GM18505 (cell line): ENCODE data around the gene PIK3C2G.

Source experiments
- ATAC-seq: cut with Tn5 transposase; IDR thresholded peaks from one replicate; pipeline ENCODE4 v1.9.1; 2021; ENCODE audit not compliant: unreplicated experiment
- POLR2A ChIP-seq: IDR thresholded peaks from 4 replicates; pipeline ENCODE4 v1.6.1; 2011; ENCODE audit warnings: borderline replicate concordance; ENCODE audit not compliant: insufficient read depth, insufficient read length; ENCODE audit errors: extremely low read depth

Gene PIK3C2G

GRCh38 chr12:18340186-18340585 lies 78.9 kb downstream of the PIK3C2G start:
- TF ChIP-seq POLR2A, result no peak
- ATAC-seq, result no peak

- TF ChIP-seq POLR2A, result no peak
- ATAC-seq, result no peak
These were observed 79.5 kb downstream of the PIK3C2G start for GRCh38 chr12:18340786-18341185.

GRCh38 chr12:18343708-18344107 lies 82.4 kb downstream of the PIK3C2G start:
- ATAC-seq, result no peak
- no peak for TF ChIP-seq POLR2A

GRCh38 chr12:18345021-18345735 lies 83.9 kb downstream of the PIK3C2G start:
- no peak for ATAC-seq
- TF ChIP-seq POLR2A, result no peak

- TF ChIP-seq POLR2A, result no peak
- no peak for ATAC-seq
These were observed 91.0 kb downstream of the PIK3C2G start for GRCh38 chr12:18352312-18352711.

- no peak for ATAC-seq
- no peak for TF ChIP-seq POLR2A
These were observed 94.1 kb downstream of the PIK3C2G start for GRCh38 chr12:18355429-18355828.

- no peak for TF ChIP-seq POLR2A
- no peak for ATAC-seq
These were observed 96.8 kb downstream of the PIK3C2G start for GRCh38 chr12:18358077-18358476.

- no peak for ATAC-seq
- no peak for TF ChIP-seq POLR2A
These were observed 97.6 kb downstream of the PIK3C2G start for GRCh38 chr12:18358930-18359329.

- no peak for TF ChIP-seq POLR2A
- no peak for ATAC-seq
These were observed 100.1 kb downstream of the PIK3C2G start for GRCh38 chr12:18361433-18361832.

GRCh38 chr12:18363321-18363720 lies 102.0 kb downstream of the PIK3C2G start:
- no peak for ATAC-seq
- no peak for TF ChIP-seq POLR2A

- no peak for TF ChIP-seq POLR2A
- no peak for ATAC-seq
These were observed 107.3 kb downstream of the PIK3C2G start for GRCh38 chr12:18368594-18368993.

- TF ChIP-seq POLR2A, result no peak
- no peak for ATAC-seq
These were observed 111.9 kb downstream of the PIK3C2G start for GRCh38 chr12:18373181-18373580.

GRCh38 chr12:18375131-18375530 lies 113.8 kb downstream of the PIK3C2G start:
- TF ChIP-seq POLR2A, result no peak
- ATAC-seq, result no peak

- no peak for TF ChIP-seq POLR2A
- ATAC-seq, result no peak
These were observed 114.3 kb downstream of the PIK3C2G start for GRCh38 chr12:18375583-18375982.
